ENCODE data around the gene MDFI.

The MDFI gene

GRCh38 chr6:41651246-41651961 is 13.1 kb downstream of the MDFI start:
- no peak for DNase-seq (ENCODE audit: low spot score)

DNA sequence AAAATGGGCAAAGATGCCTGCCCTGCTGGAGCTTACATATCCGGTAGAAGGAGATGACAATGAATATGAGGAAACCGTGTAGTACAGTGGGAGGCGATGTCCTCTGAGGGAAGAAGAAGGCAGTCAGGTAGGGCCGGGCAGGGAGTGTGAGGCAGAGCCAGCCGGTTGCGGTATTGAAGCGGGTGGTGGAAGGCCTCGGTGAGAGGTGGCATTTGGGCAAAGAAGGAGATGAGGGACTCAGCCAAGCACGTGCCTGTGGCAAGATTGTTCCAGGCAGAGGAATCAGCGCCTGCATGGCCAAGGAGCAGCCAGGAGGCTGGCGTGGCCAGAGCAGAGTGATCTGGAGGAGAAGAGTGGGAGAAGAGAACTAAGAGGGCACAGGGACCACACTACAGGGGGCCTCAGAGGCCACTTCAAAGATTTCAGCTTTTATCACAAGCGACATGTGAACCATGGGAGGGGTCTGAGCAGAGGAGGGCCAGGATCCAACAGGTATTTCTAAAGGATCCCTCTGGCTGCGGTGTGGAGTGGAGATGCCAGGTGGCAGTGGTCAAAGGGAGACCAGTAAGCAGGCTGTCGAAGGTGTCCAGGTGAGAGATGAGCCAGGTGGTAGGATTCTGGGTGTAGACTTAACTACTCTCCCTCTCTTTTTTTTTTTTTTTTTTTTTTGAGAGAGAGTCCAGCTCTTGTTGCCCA is 13.8 kb downstream of the MDFI start:
- DNase-seq (ENCODE audit: low spot score) = no peak

- DNase-seq (ENCODE audit: low spot score) = no peak
These were observed 14.8 kb downstream of the MDFI start for GRCh38 chr6:41652866-41653652.

DNA sequence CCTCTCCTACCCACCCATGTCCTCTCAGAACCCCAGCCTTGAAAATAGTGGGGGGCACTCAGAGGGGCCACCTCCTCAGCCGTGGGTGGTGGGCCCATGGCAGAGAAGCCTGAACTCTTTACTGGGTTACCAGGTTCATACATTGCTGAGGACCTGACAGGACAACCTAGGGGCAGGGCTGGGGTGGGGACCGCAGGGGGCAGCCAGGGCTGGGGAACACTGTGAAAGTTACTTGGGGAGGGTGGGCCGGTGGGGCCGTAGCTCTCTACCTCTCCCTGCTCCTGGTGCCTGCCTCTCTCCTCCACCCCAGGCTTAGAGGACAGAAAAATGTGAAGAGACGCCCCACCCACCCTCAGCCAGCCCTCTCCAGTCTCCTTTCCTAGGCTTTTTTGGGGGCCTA is 15.4 kb downstream of the MDFI start:
- no peak for DNase-seq (ENCODE audit: low spot score)

- no peak for DNase-seq (ENCODE audit: low spot score)
These were observed 16.0 kb downstream of the MDFI start for GRCh38 chr6:41654151-41654697.

- DNase-seq (ENCODE audit: low spot score) = no peak
These were observed 16.5 kb downstream of the MDFI start for GRCh38 chr6:41654698-41655151.

DNA sequence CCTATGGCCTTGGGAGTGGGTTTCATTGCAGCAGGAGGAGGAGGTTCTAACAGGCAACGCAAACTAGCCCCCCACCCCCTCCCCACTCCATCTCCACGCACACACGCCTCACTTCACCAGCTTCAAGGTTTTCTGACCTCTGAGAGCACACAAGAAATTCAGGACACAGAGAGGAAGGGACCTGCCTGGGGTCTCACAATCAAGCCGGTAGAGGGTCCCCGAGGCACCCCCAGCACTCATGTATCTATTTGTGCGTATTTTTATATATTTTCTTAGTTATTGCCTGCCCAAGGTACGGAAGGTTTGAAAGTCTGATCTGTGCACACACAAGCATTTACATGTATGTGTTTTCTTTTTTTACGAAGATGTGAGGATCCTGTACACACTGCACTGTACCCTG is 16.9 kb downstream of the MDFI start:
- DNase-seq (ENCODE audit: low spot score) = no peak

DNA sequence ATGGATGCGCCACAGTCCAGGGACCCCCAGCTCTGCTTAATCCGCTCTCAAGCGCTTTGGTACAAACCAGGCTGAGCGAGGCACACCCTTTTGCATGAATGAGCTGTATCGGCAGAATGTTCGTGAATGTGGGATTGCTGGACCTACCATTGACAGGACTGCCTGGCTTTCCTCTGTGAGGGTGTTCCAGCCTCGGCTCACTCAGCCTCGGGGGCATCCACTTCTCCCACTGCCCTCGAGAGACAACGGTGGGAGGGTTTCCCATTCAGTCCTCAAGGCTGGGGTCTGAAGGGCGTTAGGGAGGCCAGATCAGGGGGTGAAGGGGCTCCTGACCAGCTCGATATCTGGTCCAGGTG is 17.4 kb downstream of the MDFI start:
- DNase-seq (ENCODE audit: low spot score) = no peak

DNA sequence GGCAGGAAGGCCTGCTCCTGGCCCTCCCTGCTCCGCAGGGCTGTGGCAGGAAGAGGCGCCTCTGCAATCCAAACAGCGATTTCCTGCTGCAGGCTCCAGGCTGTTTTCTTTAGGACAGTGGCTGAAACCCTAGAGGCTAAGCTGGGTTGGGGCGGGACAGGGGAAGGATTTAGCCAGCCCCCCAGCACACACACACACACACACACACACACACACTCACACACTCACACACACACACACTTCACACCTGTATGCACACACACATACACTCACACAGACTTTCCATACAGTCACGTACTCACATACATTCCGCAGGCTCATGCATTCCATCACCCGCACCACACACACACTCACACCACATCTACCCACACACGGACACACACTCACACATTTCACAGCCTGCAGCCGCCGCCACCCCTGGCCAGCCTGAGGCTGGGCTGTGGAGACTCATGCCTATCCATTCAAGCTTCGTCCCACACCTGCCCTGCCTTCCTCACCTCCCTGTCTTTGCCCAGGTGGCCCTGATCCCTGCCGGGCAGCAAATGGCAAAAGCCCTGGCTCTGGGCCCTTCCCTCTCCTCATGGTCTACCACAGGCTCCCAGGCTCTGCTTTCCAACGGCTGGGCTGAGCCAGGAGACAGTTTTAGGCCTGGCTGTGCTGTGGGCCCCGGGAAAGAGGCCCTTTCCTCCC is 17.9 kb downstream of the MDFI start:
- DNase-seq (ENCODE audit: low spot score) = no peak

GRCh38 chr6:41657131-41658094 is 19.1 kb downstream of the MDFI start:
- no peak for DNase-seq (ENCODE audit: low spot score)

GRCh38 chr6:41658636-41659035 is 20.4 kb downstream of the MDFI start:
- no peak for DNase-seq (ENCODE audit: low spot score)

- no peak for DNase-seq (ENCODE audit: low spot score)
These were observed 21.7 kb downstream of the MDFI start for GRCh38 chr6:41659935-41660334.

DNA sequence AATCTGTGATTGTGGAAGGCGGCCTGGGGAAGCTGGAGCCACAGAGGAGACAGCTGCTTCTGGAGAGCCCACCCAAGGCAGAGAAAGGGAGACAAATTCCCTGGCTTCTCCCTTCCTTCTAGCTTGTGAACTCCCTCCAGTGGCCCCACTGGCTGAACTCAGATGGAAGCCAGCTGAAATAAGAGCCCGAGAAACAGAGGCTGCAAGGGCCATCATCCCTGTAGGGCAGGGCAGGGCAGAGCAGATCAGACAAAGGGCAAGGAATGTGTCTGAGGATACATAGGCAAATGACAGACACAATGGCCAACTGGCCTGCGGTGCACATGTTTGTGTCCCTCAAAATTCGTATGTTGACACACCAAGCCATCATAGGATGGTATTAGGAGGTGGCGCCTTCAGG is 25.3 kb downstream of the MDFI start:
- no peak for DNase-seq (ENCODE audit: low spot score)

GRCh38 chr6:41664271-41664670 is 26.0 kb downstream of the MDFI start:
- DNase-seq (ENCODE audit: low spot score) = no peak

DNA sequence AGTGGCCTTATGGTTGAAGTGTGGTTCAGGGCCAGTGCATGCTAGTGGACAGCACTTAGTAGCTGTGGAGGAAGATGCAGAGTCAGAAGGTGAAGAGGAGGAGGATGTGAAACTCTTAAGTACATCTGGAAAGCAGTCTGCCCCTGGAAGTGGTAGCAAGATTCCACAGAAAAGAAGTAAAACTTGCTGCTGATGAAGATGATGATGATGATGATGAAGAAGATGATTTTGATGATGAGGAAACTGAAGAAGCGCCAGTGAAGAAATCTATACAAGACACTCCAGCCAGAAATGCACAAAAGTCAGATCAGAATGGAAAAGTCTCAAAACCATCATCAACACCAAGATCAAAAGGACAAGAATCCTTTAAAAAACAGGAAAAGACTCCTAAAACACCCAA is 28.9 kb downstream of the MDFI start:
- no peak for DNase-seq (ENCODE audit: low spot score)

DNA sequence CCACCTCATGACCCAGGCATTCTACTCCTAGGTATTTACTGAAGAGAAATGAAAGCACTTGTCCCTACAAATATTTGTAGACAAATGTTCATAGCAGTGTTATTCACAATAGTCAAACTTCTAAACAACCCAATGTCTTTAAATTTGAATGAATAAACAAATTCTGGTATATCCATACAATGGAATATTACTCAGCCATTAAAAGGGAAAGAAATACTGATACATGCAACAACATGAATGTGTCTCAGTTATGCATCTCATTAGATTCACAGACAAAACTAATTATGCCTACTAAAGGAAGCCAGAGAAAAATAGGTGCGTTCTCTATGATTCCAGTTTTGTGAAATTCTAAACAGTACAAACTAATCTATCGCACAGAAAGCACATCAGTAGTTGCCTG is 30.7 kb downstream of the MDFI start:
- no peak for DNase-seq (ENCODE audit: low spot score)

- DNase-seq (ENCODE audit: low spot score) = no peak
These were observed 32.6 kb downstream of the MDFI start for GRCh38 chr6:41670703-41671360.

DNA sequence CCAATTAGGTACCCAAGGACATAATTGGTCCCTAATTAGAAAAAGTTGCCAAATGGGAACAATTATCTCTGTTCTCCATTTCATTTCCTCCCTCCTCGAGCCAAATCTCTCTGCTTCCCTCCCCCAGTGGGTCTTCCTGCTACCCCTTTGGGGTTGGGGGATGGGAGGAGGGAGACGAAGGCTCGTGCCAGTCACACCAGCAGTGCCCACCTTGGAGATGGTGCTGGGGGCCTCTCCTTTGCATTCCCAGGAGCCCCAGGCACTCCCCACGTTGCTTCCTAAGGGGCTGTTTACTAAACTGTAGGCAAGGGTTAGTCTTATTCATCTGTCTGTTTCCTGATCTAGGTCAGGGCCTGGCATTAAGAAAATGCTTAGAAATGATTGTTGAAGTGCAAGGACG is 33.1 kb downstream of the MDFI start:
- DNase-seq (ENCODE audit: low spot score) = no peak

DNA sequence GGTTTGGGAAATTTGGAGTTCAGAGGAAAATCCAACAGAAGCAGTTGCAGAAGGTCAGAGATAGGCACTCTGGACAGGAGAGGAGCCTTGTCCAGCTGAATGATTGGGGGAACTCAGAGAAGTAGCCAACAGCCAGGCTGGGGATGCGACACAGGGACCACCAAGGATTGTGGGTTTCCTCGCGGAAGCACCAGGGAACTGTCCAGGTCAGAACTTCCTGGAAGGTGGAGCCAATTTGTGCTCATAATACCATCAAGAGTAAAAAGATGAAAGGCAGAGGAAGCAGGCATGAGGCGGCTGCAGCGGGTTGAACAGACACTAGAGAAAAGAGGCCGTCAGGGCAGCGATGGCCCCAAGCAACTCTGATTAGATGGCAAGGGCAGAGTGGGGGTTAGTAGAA is 33.7 kb downstream of the MDFI start:
- no peak for DNase-seq (ENCODE audit: low spot score)

Measured in GM03348 (cell line).